Astrocyte (in vitro differentiated cells and primary cell): ENCODE data around the gene DIAPH1.

Experiments
- CTCF ChIP-seq: IDR thresholded peaks from 2 replicates; pipeline ENCODE4 v1.5.1; 2011; ENCODE audit warnings: low read depth, mild to moderate bottlenecking, inconsistent platforms, low read length, moderate library complexity; ENCODE audit not compliant: insufficient read depth
- EZH2 ChIP-seq: IDR thresholded peaks from 2 replicates; pipeline ENCODE4 v1.6.1; 2012; ENCODE audit warnings: mild to moderate bottlenecking, low read length, inconsistent platforms; ENCODE audit not compliant: insufficient read depth

- no peak for TF ChIP-seq CTCF
- no peak for TF ChIP-seq EZH2
Observed at GRCh38 chr5:141611289-141611688, 7.5 kb downstream of the DIAPH1 start.
